A549 (cell line): ENCODE results near the gene GOLGA1. TPM values are rescaled to one million over a fixed set of nuclear protein-coding genes. Genes with fewer than 3 reads are reported as not detected.

Source experiments
- ATAC-seq, 2 experiments: fragments of 200-7000 bp in 1 of 2; fragments of >200 bp in 1 of 2; cut with Nextera tagmentation in 1 of 2; cut with Tn5 transposase in 1 of 2; 3 replicates each; pipeline versions ENCODE4 v1.8.0 to v1.9.1; 2018 to 2020; ENCODE audit warnings: mild to moderate bottlenecking in 1 of 2, moderate library complexity in 1 of 2
- CTCF ChIA-PET: fragments of 300-600 bp; sonication (Branson Sonifier 250); formaldehyde crosslinking; extraction: SDS; loops from one replicate; lab custom pipeline; 2021; ENCODE audit warnings: antibody characterized with exemption, inconsistent platforms; lab: Yijun Ruan, JAX
- POLR2A ChIA-PET: fragments of 350-600 bp; formaldehyde crosslinking; extraction: SDS; loops from one replicate; lab custom pipeline; 2021; ENCODE audit warnings: antibody characterized with exemption, inconsistent platforms; lab: Yijun Ruan, JAX
- DNase-seq, 2 experiments: peaks; one replicate each; pipeline versions ENCODE4 v3.0.0 to v3.0.0-alpha.2; 2011 to 2016; ENCODE audit warnings: low read depth in 1 of 2, low spot score in 1 of 2
- FAIRE-seq: peaks from 2 replicates; lab custom pipeline; 2011; peaks lifted over from hg19 to GRCh38; lab: Jason Lieb, UNC
- H3K27ac ChIP-seq, 2 experiments: fragments of >200 bp; sonication (Bioruptor Twin); formaldehyde crosslinking; 3 replicates each; pipeline ENCODE4 v1.5.1; 2016 to 2017
- H3K4me1 ChIP-seq: fragments of >200 bp; sonication (Bioruptor Twin); formaldehyde crosslinking; 3 replicates; pipeline ENCODE4 v1.6.1; 2016
- H3K4me2 ChIP-seq: fragments of >200 bp; sonication (Bioruptor Twin); formaldehyde crosslinking; 3 replicates; pipeline ENCODE4 v1.6.1; 2016
- H3K4me3 ChIP-seq: fragments of >200 bp; sonication (Bioruptor Twin); formaldehyde crosslinking; 3 replicates; pipeline ENCODE4 v1.5.1; 2016
- H3K9me3 ChIP-seq: fragments of >200 bp; sonication (Bioruptor Twin); formaldehyde crosslinking; 3 replicates; pipeline ENCODE4 v1.6.1; 2016
- BHLHE40 ChIP-seq: IDR thresholded peaks from 2 replicates; pipeline ENCODE4 v1.6.1; 2012; ENCODE audit warnings: low read depth, low read length, inconsistent platforms
- FOSB ChIP-seq: fragments of 250-450 bp; sonication (Bioruptor Pico); IDR thresholded peaks from 2 replicates; pipeline ENCODE4 v1.5.0; 2020; ENCODE audit warnings: mild to moderate bottlenecking, moderate library complexity
- FOSL2 ChIP-seq, 2 experiments: fragments of 450-650 bp in 1 of 2; fragments of >200 bp in 1 of 2; sonication (Bioruptor Twin) in 1 of 2; formaldehyde crosslinking; IDR thresholded peaks; 2 replicates each; pipeline versions ENCODE4 v1.5.0 to v1.6.1; 2016 to 2020; ENCODE audit warnings: mild to moderate bottlenecking in 1 of 2, moderate library complexity in 1 of 2
- HDAC2 ChIP-seq: fragments of 200-600 bp; sonication (generic); IDR thresholded peaks from 2 replicates; pipeline ENCODE4 v1.6.1; 2016
- JUN ChIP-seq, 2 experiments: fragments of >200 bp; sonication (Bioruptor Twin); formaldehyde crosslinking; IDR thresholded peaks; 2 replicates in 1 of 2; 3 replicates in 1 of 2; pipeline ENCODE4 v1.6.1; 2016 to 2017
- MYC ChIP-seq: IDR thresholded peaks from 2 replicates; pipeline ENCODE4 v1.6.1; 2012; ENCODE audit warnings: mild to moderate bottlenecking, inconsistent platforms, low read length, improper control_type of control experiment, borderline replicate concordance
- PHF8 ChIP-seq: fragments of 200-600 bp; sonication (generic); IDR thresholded peaks from 2 replicates; pipeline ENCODE4 v1.6.1; 2016; ENCODE audit warnings: low read depth, mild to moderate bottlenecking, antibody characterized with exemption, moderate library complexity, borderline replicate concordance
- POLR2A ChIP-seq: IDR thresholded peaks from 2 replicates; pipeline ENCODE4 v1.6.1; 2012; ENCODE audit warnings: mild to moderate bottlenecking, low read length
- POLR2AphosphoS2 ChIP-seq: conservative IDR thresholded peaks from 2 replicates; pipeline ENCODE4 v1.6.1; 2012; ENCODE audit warnings: low read length, improper control_type of control experiment, inconsistent platforms
- RCOR1 ChIP-seq: fragments of 150-350 bp; IDR thresholded peaks from 2 replicates; pipeline ENCODE4 v1.6.1; 2014; ENCODE audit warnings: antibody characterized with exemption, low read length, low read depth
- RFX5 ChIP-seq: fragments of 450-650 bp; IDR thresholded peaks from 2 replicates; pipeline ENCODE4 v1.7.1; 2014; ENCODE audit warnings: antibody characterized with exemption, mild to moderate bottlenecking, moderate library complexity
- RNF2 ChIP-seq: fragments of 200-600 bp; sonication (generic); IDR thresholded peaks from 2 replicates; pipeline ENCODE4 v1.6.1; 2016; ENCODE audit warnings: low read depth, mild to moderate bottlenecking, antibody characterized with exemption, moderate library complexity, borderline replicate concordance
- SMC3 ChIP-seq: fragments of >200 bp; sonication (Bioruptor Twin); formaldehyde crosslinking; IDR thresholded peaks from 3 replicates; pipeline ENCODE4 v1.6.1; 2018; ENCODE audit warnings: inconsistent platforms
- TFCP2L1 ChIP-seq: fragments of 250-450 bp; sonication (Bioruptor Pico); IDR thresholded peaks from 2 replicates; pipeline ENCODE4 v1.5.0; 2021; ENCODE audit warnings: mild to moderate bottlenecking
- ZNF302 ChIP-seq: fragments of 250-450 bp; sonication (Bioruptor Pico); IDR thresholded peaks from 2 replicates; pipeline ENCODE4 v1.9.0; 2021; ENCODE audit warnings: inconsistent platforms, mild to moderate bottlenecking, moderate library complexity
- WGBS: methylation state at CpG from one replicate; pipeline ENCODE4 v1.1.6; 2017; ENCODE audit errors: missing lambda C conversion rate; 5-methylcytosine and 5-hydroxymethylcytosine counted together
- polyA plus RNA-seq, 4 experiments: library from polyadenylated mRNA; depleted of rRNA in 3 of 4; stranded (reverse); fragments of >200 nt; fragmentation: RNase III in 1 of 4; extraction: RNeasy Plus Mini Kit Qiagen cat#74134 plus additional on column Dnase treatment in 1 of 4; gene quantifications; 2 replicates in 3 of 4; 3 replicates in 1 of 4; pipeline ENCODE4 v1.2.3, GENCODE V29; 2011 to 2017
- TF ChIP-seq, protein P1 (sequence below): fragments of 150-350 bp; IDR thresholded peaks from 2 replicates; pipeline ENCODE4 v1.6.1; 2014; ENCODE audit warnings: low read depth, mild to moderate bottlenecking, low read length
- TF ChIP-seq, protein P2 (sequence below): fragments of >200 bp; sonication (Bioruptor Twin); formaldehyde crosslinking; IDR thresholded peaks from 3 replicates; pipeline ENCODE4 v1.5.1; 2016
- TF ChIP-seq, protein P3 (sequence below): fragments of 250-450 bp; sonication (Bioruptor Pico); IDR thresholded peaks from 2 replicates; pipeline ENCODE4 v1.5.0; 2021; ENCODE audit warnings: mild to moderate bottlenecking, moderate library complexity, borderline replicate concordance
- TF ChIP-seq, protein P4 (sequence below): IDR thresholded peaks from 2 replicates; pipeline ENCODE4 v1.6.1; 2012
- TF ChIP-seq, protein P5 (sequence below): fragments of 450-650 bp; IDR thresholded peaks from 2 replicates; pipeline ENCODE4 v1.6.1; 2014; ENCODE audit warnings: antibody characterized with exemption
- TF ChIP-seq, protein P6 (sequence below): IDR thresholded peaks from 2 replicates; pipeline ENCODE4 v1.6.1; 2012
- TF ChIP-seq, protein P7 (sequence below): fragments of >200 bp; sonication (Bioruptor Twin); formaldehyde crosslinking; IDR thresholded peaks from 3 replicates; pipeline ENCODE4 v1.6.1; 2016
- TF ChIP-seq, protein P8 (sequence below): IDR thresholded peaks from 2 replicates; pipeline ENCODE4 v1.6.1; 2012; ENCODE audit warnings: low read depth, borderline replicate concordance

Gene GOLGA1
- polyA plus RNA-seq, 2 of the 4 experiments (the other 2 are of a cell fraction): 10.0 to 19.4 TPM

DNA sequence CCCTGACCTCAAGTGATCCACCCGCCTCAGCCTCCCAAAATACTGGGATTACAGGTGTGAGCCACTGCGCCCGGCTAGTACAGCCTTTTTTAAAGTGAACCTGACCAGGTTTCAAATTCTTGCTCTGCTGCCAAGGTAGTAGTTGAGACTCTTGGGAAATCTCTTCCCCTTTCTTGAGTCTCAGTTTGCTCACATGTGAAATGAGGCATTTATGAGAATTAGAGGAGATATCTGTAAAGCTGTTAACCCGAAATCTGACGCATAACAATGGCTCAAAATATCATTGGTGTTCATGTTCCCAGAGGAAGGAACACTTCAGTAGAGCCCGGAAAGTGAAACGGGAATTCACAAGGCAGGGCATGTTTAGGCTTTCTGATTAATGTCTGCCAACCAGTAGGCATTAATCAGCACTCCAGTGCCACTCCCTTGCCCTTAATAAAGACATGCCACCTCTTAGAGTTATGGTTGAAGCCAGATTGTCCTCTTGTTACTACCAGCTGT lies 77.5 kb downstream of the GOLGA1 start:
- DNase-seq (no peak), ATAC-seq (no peak), FAIRE-seq (no peak)
- CTCF ChIA-PET: interaction anchor here (1.3 to 43.0 kb wide), 4 partner anchors 12 to 77 kb away, joined by 3 to 2512 read pairs (median 44); partner anchors contain the start of genes NR6A1, OLFML2A and WDR38
- Histone ChIP-seq H3K27ac (peak overlapping the region in 1 of 2 experiments; percentile 93; a peak in 3 of 6 replicates), H3K4me3 (no peak overlapping the region), H3K4me1 (peaks cover 41% of the 10 kb centered on the region), H3K4me2 (peak overlapping the region; percentile 80; the same call in 1 of the 3 replicates), H3K9me3 (no peaks in the 10 kb centered on the region)
- TF ChIP-seq, protein P1, sequence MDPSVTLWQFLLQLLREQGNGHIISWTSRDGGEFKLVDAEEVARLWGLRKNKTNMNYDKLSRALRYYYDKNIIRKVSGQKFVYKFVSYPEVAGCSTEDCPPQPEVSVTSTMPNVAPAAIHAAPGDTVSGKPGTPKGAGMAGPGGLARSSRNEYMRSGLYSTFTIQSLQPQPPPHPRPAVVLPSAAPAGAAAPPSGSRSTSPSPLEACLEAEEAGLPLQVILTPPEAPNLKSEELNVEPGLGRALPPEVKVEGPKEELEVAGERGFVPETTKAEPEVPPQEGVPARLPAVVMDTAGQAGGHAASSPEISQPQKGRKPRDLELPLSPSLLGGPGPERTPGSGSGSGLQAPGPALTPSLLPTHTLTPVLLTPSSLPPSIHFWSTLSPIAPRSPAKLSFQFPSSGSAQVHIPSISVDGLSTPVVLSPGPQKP: no peak
- TF ChIP-seq BHLHE40: no peak
- TF ChIP-seq RCOR1: no peak
- no peak for TF ChIP-seq TFCP2L1 (CRISPR knock-in tag)
- no peak for TF ChIP-seq POLR2A
- TF ChIP-seq, protein P2, sequence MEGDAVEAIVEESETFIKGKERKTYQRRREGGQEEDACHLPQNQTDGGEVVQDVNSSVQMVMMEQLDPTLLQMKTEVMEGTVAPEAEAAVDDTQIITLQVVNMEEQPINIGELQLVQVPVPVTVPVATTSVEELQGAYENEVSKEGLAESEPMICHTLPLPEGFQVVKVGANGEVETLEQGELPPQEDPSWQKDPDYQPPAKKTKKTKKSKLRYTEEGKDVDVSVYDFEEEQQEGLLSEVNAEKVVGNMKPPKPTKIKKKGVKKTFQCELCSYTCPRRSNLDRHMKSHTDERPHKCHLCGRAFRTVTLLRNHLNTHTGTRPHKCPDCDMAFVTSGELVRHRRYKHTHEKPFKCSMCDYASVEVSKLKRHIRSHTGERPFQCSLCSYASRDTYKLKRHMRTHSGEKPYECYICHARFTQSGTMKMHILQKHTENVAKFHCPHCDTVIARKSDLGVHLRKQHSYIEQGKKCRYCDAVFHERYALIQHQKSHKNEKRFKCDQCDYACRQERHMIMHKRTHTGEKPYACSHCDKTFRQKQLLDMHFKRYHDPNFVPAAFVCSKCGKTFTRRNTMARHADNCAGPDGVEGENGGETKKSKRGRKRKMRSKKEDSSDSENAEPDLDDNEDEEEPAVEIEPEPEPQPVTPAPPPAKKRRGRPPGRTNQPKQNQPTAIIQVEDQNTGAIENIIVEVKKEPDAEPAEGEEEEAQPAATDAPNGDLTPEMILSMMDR: no peak
- no peak for TF ChIP-seq POLR2AphosphoS2
- TF ChIP-seq RNF2: no peak
- no peak for TF ChIP-seq ZNF302
- no peak for TF ChIP-seq SMC3
- POLR2A ChIA-PET: interaction anchor here (1.2 to 1.4 kb wide), 2 partner anchors 14 to 86 kb away, joined by 4 to 9 read pairs; partner anchors contain the start of gene OLFML2A
- 83% methylated on average over 7 of the region's 7 CpGs for WGBS

DNA sequence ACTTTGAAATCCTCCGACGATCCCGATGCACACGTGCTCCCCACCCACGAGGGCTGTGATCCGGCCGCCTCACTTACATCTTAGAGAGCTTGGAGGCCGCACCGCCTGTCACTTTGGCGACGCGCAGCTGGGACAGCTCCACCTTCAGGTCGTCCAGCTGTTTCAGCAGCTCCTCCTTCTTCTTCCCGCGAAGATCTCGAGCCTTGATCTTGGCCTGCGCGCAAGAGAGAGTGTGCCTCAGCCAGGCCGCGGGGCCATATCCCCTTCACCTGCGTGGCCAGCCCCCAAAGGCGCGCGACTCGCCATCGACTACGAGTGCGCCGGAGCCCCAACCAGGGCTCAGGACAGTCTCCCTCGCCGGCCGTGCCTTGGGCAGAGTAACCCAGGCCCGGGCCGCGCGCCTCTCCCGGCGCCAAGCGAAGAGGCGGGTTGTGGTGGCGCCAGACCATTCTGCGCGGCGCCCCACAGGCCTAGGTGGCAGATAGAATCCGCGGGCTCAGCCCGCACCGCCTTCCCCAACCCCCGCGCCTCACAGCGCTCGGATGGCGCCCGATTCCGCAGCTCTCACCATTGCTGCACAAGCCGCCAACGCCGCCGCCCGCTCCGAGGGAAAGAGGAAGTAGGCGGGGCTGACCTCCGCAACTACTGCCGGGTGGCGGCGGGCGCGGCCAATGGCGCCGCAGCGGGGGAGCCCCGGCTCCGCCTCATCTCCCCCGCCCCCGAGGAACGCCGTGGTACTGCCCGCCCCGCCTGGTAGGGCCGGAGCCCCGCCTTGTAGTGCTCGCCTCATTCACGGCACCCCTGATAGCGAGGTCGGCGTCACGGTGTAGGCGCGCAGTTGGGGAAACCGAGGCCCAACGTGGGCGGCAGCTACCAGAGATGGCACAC lies 79.3 kb downstream of the GOLGA1 start, which contains the start of the genes ARPC5L and RPL35:
Gene ARPC5L, plus strand, starts transcription at position 789 of the 888 bp plus-strand sequence. CDS start 7,161 bp downstream, outside the sequence.
Gene RPL35, minus strand, starts transcription at position 616 of the 888 bp plus-strand sequence. Its CDS starts 45 bp downstream, at position 571.
- ChIA-PET POLR2A (interaction anchor here (0.5 to 2.3 kb wide), 15 partner anchors 8 to 438 kb away, joined by 3 to 29 read pairs (median 4); partner anchors contain the start of genes HSPA5, NR6A1, OLFML2A and SCAI), CTCF (interaction anchor here (0.7 to 43.0 kb wide), 11 partner anchors 9 to 512 kb away, joined by 3 to 2512 read pairs (median 4); partner anchors contain the start of genes NR6A1, OLFML2A and WDR38)
- Histone ChIP-seq H3K27ac (peak within 1 kb of the TSS; percentile 89 to 93), H3K9me3 (no peaks in the 10 kb centered on the region), H3K4me2 (peak within 1 kb of the TSS; percentile 96), H3K4me3 (peak within 1 kb of the TSS; percentile 85), H3K4me1 (peaks cover 48% of the 10 kb centered on the region)
- TF ChIP-seq FOSL2 (IDR thresholded peaks at IDR 0.05) (no peak), FOSL2 (CRISPR knock-in tag; IDR thresholded peaks at IDR 0.05) (peak; percentile 33; the same call in 1 of the 2 replicates), BHLHE40 (peak; percentile 69), MYC (peak; percentile 93), POLR2AphosphoS2 (no peak), HDAC2 (no peak), POLR2A (peak; percentile 86), FOSB (CRISPR knock-in tag) (0 out of 2 replicates have a peak, but pooled peaks have one; percentile 17), RFX5 (no peak), TFCP2L1 (CRISPR knock-in tag) (peak; percentile 70; the same call in 1 of the 2 replicates), JUN (IDR thresholded peaks at IDR 0.05) (peak; percentile 96 to 99), PHF8 (peak; percentile 65; the same call in 1 of the 2 replicates), SMC3 (no peak)
- TF ChIP-seq, protein P3, sequence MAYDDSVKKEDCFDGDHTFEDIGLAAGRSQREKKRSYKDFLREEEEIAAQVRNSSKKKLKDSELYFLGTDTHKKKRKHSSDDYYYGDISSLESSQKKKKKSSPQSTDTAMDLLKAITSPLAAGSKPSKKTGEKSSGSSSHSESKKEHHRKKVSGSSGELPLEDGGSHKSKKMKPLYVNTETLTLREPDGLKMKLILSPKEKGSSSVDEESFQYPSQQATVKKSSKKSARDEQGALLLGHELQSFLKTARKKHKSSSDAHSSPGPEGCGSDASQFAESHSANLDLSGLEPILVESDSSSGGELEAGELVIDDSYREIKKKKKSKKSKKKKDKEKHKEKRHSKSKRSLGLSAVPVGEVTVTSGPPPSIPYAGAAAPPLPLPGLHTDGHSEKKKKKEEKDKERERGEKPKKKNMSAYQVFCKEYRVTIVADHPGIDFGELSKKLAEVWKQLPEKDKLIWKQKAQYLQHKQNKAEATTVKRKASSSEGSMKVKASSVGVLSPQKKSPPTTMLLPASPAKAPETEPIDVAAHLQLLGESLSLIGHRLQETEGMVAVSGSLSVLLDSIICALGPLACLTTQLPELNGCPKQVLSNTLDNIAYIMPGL (CRISPR knock-in tag): peak; percentile 30; the same call in 1 of the 2 replicates
- TF ChIP-seq, protein P4, sequence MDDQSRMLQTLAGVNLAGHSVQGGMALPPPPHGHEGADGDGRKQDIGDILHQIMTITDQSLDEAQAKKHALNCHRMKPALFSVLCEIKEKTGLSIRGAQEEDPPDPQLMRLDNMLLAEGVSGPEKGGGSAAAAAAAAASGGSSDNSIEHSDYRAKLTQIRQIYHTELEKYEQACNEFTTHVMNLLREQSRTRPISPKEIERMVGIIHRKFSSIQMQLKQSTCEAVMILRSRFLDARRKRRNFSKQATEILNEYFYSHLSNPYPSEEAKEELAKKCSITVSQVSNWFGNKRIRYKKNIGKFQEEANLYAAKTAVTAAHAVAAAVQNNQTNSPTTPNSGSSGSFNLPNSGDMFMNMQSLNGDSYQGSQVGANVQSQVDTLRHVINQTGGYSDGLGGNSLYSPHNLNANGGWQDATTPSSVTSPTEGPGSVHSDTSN: peak; percentile 64
- TF ChIP-seq, protein P5, sequence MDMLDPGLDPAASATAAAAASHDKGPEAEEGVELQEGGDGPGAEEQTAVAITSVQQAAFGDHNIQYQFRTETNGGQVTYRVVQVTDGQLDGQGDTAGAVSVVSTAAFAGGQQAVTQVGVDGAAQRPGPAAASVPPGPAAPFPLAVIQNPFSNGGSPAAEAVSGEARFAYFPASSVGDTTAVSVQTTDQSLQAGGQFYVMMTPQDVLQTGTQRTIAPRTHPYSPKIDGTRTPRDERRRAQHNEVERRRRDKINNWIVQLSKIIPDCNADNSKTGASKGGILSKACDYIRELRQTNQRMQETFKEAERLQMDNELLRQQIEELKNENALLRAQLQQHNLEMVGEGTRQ: peak; percentile 26; the same call in 1 of the 2 replicates
- TF ChIP-seq, protein P6, sequence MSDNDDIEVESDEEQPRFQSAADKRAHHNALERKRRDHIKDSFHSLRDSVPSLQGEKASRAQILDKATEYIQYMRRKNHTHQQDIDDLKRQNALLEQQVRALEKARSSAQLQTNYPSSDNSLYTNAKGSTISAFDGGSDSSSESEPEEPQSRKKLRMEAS: peak; percentile 93
- TF ChIP-seq, protein P7, sequence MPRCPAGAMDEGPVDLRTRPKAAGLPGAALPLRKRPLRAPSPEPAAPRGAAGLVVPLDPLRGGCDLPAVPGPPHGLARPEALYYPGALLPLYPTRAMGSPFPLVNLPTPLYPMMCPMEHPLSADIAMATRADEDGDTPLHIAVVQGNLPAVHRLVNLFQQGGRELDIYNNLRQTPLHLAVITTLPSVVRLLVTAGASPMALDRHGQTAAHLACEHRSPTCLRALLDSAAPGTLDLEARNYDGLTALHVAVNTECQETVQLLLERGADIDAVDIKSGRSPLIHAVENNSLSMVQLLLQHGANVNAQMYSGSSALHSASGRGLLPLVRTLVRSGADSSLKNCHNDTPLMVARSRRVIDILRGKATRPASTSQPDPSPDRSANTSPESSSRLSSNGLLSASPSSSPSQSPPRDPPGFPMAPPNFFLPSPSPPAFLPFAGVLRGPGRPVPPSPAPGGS: peak; percentile 91
- TF ChIP-seq, protein P8, sequence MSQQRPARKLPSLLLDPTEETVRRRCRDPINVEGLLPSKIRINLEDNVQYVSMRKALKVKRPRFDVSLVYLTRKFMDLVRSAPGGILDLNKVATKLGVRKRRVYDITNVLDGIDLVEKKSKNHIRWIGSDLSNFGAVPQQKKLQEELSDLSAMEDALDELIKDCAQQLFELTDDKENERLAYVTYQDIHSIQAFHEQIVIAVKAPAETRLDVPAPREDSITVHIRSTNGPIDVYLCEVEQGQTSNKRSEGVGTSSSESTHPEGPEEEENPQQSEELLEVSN: peak; percentile 43; the same call in 1 of the 2 replicates
- ATAC-seq: peak; percentile 92 to 94
- peak; percentile 94 to 95 for DNase-seq
- no peak for FAIRE-seq
- WGBS: 4% methylated on average over 42 of the region's 92 CpGs
